ENCODE measurements around the gene HDGF. TPM values are rescaled to one million over a fixed set of nuclear protein-coding genes. Genes with fewer than 3 reads are reported as not detected.

The HDGF gene
- total and polyA plus RNA-seq, 9 of the 15 experiments (the other 6 are each of a cell fraction or from before 2014, with no cell fraction given), result 38.8 to 601 (median 400) TPM

DNA sequence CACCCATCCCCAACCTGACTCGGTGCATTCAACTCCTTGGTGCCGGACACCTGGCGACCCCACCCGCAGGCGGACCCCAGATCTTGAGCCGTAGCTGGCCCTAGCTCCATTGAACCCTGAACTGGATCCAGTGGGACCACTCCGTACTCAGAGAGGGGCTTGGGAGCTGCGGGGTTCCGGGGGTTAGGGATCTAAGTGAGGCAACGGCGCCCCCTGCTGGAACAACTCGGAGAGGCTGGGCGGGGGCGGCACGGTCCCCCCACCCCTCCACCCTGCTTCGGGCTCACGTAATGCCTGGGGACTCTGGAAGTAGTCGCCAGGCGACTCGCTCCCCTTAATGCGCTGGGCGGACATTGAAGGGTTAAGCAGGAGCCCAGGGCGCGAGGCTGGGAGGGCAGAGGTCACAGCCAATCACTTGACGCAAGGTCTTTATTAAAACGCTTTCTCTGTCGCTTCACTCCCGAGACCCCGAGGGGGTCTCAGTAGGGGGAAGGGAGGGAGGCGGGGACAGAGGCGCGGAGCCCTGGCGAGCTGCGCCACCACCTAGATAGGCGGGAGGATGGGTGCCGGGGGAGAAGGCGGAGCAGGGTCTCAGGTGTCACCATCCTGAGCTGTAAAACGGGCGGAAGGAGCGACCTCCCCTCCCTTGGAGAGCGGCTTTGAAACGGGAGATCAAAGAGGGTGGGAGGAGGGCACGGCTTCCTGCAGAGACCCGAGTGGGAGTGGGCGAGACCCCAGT, 45.4 kb downstream of the HDGF start (continued):
- TF ChIP-seq, protein P1, sequence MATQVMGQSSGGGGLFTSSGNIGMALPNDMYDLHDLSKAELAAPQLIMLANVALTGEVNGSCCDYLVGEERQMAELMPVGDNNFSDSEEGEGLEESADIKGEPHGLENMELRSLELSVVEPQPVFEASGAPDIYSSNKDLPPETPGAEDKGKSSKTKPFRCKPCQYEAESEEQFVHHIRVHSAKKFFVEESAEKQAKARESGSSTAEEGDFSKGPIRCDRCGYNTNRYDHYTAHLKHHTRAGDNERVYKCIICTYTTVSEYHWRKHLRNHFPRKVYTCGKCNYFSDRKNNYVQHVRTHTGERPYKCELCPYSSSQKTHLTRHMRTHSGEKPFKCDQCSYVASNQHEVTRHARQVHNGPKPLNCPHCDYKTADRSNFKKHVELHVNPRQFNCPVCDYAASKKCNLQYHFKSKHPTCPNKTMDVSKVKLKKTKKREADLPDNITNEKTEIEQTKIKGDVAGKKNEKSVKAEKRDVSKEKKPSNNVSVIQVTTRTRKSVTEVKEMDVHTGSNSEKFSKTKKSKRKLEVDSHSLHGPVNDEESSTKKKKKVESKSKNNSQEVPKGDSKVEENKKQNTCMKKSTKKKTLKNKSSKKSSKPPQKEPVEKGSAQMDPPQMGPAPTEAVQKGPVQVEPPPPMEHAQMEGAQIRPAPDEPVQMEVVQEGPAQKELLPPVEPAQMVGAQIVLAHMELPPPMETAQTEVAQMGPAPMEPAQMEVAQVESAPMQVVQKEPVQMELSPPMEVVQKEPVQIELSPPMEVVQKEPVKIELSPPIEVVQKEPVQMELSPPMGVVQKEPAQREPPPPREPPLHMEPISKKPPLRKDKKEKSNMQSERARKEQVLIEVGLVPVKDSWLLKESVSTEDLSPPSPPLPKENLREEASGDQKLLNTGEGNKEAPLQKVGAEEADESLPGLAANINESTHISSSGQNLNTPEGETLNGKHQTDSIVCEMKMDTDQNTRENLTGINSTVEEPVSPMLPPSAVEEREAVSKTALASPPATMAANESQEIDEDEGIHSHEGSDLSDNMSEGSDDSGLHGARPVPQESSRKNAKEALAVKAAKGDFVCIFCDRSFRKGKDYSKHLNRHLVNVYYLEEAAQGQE (IDR thresholded peaks at IDR 0.05; ENCODE audit: borderline replicate concordance), result peak; percentile 92
- TF ChIP-seq, protein P1 (CRISPR knock-in tag; IDR thresholded peaks at IDR 0.05; ENCODE audit: low read depth), result no peak
- TF ChIP-seq ZNF133 (CRISPR knock-in tag; IDR thresholded peaks at IDR 0.05), result no peak
- no peak for TF ChIP-seq ZNF561 (CRISPR knock-in tag; conservative IDR thresholded peaks at IDR 0.05)
- TF ChIP-seq ELF1 (tag; IDR thresholded peaks at IDR 0.05), result peak; percentile 46; the same call in 1 of the 2 replicates
- no peak for TF ChIP-seq HMG20B (CRISPR knock-in tag; IDR thresholded peaks at IDR 0.05)
- TF ChIP-seq ARID2 (IDR thresholded peaks at IDR 0.05), result peak; percentile 94
- TF ChIP-seq, protein P2, sequence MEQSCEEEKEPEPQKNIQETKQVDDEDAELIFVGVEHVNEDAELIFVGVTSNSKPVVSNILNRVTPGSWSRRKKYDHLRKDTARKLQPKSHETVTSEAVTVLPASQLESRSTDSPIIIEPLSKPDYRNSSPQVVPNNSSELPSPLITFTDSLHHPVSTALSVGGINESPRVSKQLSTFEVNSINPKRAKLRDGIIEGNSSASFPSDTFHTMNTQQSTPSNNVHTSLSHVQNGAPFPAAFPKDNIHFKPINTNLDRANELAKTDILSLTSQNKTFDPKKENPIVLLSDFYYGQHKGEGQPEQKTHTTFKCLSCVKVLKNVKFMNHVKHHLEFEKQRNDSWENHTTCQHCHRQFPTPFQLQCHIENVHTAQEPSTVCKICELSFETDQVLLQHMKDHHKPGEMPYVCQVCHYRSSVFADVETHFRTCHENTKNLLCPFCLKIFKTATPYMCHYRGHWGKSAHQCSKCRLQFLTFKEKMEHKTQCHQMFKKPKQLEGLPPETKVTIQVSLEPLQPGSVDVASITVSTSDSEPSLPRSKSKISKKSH (CRISPR knock-in tag; IDR thresholded peaks at IDR 0.05), result no peak
- TF ChIP-seq, protein P3, sequence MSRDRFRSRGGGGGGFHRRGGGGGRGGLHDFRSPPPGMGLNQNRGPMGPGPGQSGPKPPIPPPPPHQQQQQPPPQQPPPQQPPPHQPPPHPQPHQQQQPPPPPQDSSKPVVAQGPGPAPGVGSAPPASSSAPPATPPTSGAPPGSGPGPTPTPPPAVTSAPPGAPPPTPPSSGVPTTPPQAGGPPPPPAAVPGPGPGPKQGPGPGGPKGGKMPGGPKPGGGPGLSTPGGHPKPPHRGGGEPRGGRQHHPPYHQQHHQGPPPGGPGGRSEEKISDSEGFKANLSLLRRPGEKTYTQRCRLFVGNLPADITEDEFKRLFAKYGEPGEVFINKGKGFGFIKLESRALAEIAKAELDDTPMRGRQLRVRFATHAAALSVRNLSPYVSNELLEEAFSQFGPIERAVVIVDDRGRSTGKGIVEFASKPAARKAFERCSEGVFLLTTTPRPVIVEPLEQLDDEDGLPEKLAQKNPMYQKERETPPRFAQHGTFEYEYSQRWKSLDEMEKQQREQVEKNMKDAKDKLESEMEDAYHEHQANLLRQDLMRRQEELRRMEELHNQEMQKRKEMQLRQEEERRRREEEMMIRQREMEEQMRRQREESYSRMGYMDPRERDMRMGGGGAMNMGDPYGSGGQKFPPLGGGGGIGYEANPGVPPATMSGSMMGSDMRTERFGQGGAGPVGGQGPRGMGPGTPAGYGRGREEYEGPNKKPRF (IDR thresholded peaks at IDR 0.05; ENCODE audit: low read depth, low read length), result no peak
- TF ChIP-seq PTBP1 (IDR thresholded peaks at IDR 0.05; ENCODE audit: low read depth, low read length), result no peak
- TF ChIP-seq RB1 (IDR thresholded peaks at IDR 0.05; ENCODE audit: low read depth), result peak; percentile 71; the same call in 1 of the 2 replicates
- TF ChIP-seq, protein P4, sequence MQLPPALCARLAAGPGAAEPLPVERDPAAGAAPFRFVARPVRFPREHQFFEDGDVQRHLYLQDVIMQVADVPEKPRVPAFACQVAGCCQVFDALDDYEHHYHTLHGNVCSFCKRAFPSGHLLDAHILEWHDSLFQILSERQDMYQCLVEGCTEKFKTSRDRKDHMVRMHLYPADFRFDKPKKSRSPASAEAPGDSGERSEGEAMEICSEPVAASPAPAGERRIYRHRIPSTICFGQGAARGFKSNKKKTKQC (CRISPR knock-in tag; IDR thresholded peaks at IDR 0.05), result 0 out of 2 replicates have a peak, but pooled peaks have one; percentile 18
- TF ChIP-seq, protein P5, sequence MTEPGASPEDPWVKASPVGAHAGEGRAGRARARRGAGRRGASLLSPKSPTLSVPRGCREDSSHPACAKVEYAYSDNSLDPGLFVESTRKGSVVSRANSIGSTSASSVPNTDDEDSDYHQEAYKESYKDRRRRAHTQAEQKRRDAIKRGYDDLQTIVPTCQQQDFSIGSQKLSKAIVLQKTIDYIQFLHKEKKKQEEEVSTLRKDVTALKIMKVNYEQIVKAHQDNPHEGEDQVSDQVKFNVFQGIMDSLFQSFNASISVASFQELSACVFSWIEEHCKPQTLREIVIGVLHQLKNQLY (CRISPR knock-in tag; conservative IDR thresholded peaks at IDR 0.05), result no peak
- no peak for TF ChIP-seq ZNF232 (CRISPR knock-in tag; IDR thresholded peaks at IDR 0.05)
- peak; percentile 54; the same call in 1 of the 2 replicates for TF ChIP-seq MTA3 (IDR thresholded peaks at IDR 0.05; ENCODE audit: borderline replicate concordance)

Measured in K562 (cell line).